Epithelial cell of proximal tubule (primary cell): ENCODE data around the gene USP26. TPM values are rescaled to one million over a fixed set of nuclear protein-coding genes. Genes with fewer than 3 reads are reported as not detected.
"Not testable (repeated sequence)": the region's sequence is repeated elsewhere in the genome, so short reads cannot be mapped to it uniquely, and the experiment has no call there.

ENCODE experiments used
- DNase-seq: peaks from one replicate; pipeline ENCODE4 v3.0.0-alpha.2; 2011; ENCODE audit warnings: low read depth
- H3K4me3 ChIP-seq: 2 replicates; pipeline ENCODE4 v1.5.1; 2011; ENCODE audit warnings: low read depth, mild to moderate bottlenecking, low read length
- CTCF ChIP-seq: conservative IDR thresholded peaks from 2 replicates; pipeline ENCODE4 v1.5.1; 2012; ENCODE audit warnings: low read depth, mild to moderate bottlenecking, low read length
- total RNA-seq: library from RNA; depleted of rRNA; stranded (reverse); fragments of >200 nt; gene quantifications from 2 replicates; pipeline ENCODE4 v1.2.3, GENCODE V29; 2015

The USP26 gene
- total RNA-seq, 1 donor from 2014 or later, result not detected

- no peak for DNase-seq
- H3K4me3 ChIP-seq, result no peak overlapping the region
- no peak for TF ChIP-seq CTCF
Measured at GRCh38 chrX:133054761-133055405, 42.0 kb downstream of the USP26 start.

- H3K4me3 ChIP-seq, result no peak overlapping the region
- DNase-seq, result peak; percentile 44
- no peak for TF ChIP-seq CTCF
Measured at GRCh38 chrX:133053861-133054598, 42.9 kb downstream of the USP26 start.

GRCh38 chrX:133048751-133049150, 48.2 kb downstream of the USP26 start:
- TF ChIP-seq CTCF, result no peak
- H3K4me3 ChIP-seq, result no peak overlapping the region
- DNase-seq, result no peak

- no peak overlapping the region for H3K4me3 ChIP-seq
- no peak for DNase-seq
- TF ChIP-seq CTCF, result no peak
Measured at GRCh38 chrX:133046601-133047000, 50.3 kb downstream of the USP26 start.

GRCh38 chrX:133045986-133046385, 50.9 kb downstream of the USP26 start:
- H3K4me3 ChIP-seq, result no peak overlapping the region
- peak; percentile 65 for TF ChIP-seq CTCF
- DNase-seq, result no peak

GRCh38 chrX:133044145-133044786, 52.6 kb downstream of the USP26 start:
- not testable (repeated sequence) for H3K4me3 ChIP-seq, DNase-seq

GRCh38 chrX:133042260-133042659, 54.6 kb downstream of the USP26 start:
- no peak overlapping the region for H3K4me3 ChIP-seq
- no peak for TF ChIP-seq CTCF
- DNase-seq, result no peak
